GM12865 (cell line): ENCODE results near the gene ADAMTS3.

Experiments
- DNase-seq: peaks from one replicate; pipeline ENCODE4 v3.0.0; 2010; ENCODE audit warnings: low read depth
- H3K4me3 ChIP-seq: 2 replicates; pipeline ENCODE4 v1.5.1; 2011; ENCODE audit warnings: mild to moderate bottlenecking, low read depth, low read length, control low read depth
- TF ChIP-seq, protein P1 (sequence below): IDR thresholded peaks from 2 replicates; pipeline ENCODE4 v1.5.1; 2011; ENCODE audit warnings: low read length, control low read depth, low read depth, inconsistent platforms; ENCODE audit not compliant: insufficient read depth; ENCODE audit errors: missing control alignments

Gene ADAMTS3

DNA sequence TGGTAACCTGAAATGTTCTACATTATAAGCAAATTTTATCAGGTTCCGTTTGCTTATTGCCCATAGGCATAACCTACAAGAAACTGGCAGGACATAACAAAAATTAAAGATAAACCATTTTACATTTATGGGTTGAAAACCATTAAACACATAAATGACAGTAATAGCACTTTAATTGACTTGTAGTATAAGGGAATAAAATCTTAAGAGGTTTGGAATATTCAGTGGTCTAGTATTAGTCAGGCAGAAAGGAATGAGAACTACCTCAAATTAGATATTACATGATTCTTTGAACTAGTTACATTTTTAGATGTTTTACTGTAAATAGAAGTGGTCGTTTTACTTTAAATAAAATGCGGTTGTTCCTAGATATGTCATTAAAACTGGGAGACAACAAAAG, 111.9 kb downstream of the ADAMTS3 start:
- TF ChIP-seq, protein P1, sequence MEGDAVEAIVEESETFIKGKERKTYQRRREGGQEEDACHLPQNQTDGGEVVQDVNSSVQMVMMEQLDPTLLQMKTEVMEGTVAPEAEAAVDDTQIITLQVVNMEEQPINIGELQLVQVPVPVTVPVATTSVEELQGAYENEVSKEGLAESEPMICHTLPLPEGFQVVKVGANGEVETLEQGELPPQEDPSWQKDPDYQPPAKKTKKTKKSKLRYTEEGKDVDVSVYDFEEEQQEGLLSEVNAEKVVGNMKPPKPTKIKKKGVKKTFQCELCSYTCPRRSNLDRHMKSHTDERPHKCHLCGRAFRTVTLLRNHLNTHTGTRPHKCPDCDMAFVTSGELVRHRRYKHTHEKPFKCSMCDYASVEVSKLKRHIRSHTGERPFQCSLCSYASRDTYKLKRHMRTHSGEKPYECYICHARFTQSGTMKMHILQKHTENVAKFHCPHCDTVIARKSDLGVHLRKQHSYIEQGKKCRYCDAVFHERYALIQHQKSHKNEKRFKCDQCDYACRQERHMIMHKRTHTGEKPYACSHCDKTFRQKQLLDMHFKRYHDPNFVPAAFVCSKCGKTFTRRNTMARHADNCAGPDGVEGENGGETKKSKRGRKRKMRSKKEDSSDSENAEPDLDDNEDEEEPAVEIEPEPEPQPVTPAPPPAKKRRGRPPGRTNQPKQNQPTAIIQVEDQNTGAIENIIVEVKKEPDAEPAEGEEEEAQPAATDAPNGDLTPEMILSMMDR, result no peak
- H3K4me3 ChIP-seq, result no peak overlapping the region

DNA sequence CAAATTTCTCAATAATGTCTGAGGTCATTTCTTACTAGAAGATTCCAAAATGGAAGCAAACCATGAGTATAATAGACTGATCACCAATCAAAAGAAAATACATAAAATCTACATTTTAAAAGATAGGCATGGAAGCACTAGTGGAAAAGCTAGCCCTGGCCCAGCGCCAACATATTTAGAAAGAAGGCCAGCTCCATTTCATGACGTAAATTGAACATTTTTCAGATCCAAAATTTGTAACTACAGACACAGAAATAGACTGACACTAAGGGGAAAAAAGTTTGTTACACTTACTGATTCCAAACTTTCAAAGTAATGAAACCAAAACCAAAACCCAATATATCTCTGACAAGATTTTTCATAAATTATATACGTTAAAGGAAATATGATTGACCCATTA, 117.7 kb downstream of the ADAMTS3 start:
- no peak for DNase-seq
- H3K4me3 ChIP-seq, result no peak overlapping the region
- TF ChIP-seq, protein P1, result no peak

More for the DNA sequence above, 111.9 kb downstream of the ADAMTS3 start:
- no peak for DNase-seq

DNA sequence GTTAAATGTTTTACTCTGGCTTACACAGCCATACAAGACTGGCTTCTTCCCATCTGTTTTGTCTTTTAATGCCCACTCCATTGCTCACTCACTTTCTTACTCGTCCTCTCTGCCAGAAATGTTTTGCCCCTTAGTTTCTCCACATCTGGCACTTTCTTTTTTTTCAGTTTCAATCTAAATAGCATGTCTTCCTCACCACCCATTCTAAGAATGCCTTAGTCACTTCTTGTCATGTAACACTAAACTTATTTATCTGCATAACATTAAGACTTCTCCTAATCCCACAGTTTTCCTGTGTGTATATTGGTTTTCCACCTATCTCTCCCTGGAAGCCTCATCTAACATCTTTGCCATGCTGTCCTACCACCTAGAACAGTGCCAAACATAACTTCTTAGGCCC, 119.3 kb downstream of the ADAMTS3 start:
- TF ChIP-seq, protein P1, result no peak
- DNase-seq, result no peak
- H3K4me3 ChIP-seq, result no peak overlapping the region

DNA sequence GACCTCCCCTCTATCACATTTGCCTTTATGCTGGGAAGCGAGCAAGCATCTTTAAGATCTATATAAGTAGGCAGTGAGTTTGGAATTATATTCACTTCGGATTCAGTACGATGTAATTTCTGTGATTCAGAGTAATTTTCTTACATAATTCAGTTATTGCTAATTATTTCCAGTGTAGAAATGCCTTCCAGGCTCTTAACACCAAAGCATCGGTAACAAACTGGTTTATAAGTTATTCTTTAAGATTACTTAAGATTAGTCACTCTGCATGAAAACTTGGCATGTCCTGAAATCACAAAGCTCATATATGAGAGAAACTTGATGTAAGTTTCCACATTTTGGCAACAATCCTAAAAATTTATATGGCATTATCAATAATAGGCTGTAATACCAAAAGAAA, 120.8 kb downstream of the ADAMTS3 start:
- DNase-seq, result no peak
- TF ChIP-seq, protein P1, result no peak
- no peak overlapping the region for H3K4me3 ChIP-seq

DNA sequence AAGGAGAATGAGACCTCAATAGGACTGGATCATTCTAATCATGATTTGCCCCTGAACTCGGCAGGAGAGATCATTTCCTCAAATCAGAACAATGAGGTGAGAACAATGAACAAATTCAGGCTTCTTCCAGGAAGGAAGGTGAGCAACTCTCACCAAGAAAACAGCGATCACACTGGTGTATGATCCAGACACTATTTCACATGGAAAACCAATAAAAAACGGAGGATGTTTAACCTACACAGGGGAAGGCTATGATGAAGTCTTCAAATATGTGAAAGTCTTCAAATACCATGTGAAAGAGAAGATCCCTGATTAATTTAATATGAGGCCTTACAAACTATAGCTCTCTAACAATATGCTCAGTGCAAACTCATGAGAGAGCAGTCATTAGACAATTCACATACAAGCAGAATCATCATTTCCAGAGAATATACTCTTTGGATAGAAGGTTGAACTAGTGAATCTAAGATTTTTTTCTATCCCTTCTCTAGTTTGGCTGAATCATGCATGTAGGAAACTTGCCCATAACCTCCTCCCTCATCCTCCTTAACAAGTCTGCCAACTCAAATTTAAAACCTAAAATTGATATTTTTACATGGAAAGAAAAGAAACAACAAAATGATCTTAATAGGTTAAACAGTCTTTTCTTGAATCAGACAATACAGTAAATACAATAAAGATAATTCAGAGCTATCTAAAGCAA, 122.5 kb downstream of the ADAMTS3 start:
- TF ChIP-seq, protein P1, result no peak
- no peak overlapping the region for H3K4me3 ChIP-seq
- DNase-seq, result no peak

DNA sequence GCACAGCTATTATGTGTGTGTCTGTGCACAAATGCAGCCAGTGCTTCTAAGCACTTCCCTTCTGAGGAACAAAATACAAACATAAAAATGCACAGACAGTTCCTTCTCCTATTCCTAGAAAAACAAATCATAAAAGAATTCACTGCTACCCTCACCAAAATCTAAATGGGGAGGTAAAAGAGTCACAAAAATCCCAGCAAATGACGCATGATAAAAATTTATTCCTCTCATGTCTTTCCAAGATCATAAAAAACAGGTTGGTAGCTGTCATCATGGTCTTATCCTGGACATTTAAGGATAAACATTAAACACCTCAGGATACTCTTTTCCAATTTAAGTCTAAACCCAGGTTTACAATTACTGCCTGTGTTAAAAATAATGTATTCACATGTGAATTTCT, 124.9 kb downstream of the ADAMTS3 start:
- DNase-seq, result no peak
- no peak overlapping the region for H3K4me3 ChIP-seq
- TF ChIP-seq, protein P1, result no peak

DNA sequence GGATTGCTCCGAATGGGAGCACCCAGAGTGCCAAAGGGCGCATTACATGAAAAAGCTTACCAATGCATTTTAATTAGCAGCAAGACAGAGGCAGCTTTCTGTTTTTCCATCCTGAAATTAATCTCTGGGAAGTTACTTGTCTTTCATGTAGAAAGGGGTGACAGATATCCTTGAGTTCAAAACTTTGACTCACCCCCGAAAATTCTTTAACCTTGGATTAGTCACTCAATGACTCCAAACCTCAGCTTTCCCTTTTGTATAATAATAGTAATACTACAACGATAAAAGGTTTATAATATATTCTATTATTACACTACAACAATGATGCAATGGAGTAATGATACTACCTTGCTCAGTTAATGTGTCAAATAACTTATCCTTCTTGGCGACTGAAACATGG, 126.3 kb downstream of the ADAMTS3 start:
- DNase-seq, result no peak
- TF ChIP-seq, protein P1, result no peak
- H3K4me3 ChIP-seq, result no peak overlapping the region
